ENCODE data around the gene CDH8. TPM values are rescaled to one million over a fixed set of nuclear protein-coding genes. Genes with fewer than 3 reads are reported as not detected.

CDH8 gene
- total RNA-seq, 4 donors from 2014 or later = not detected

GRCh38 chr16:61770301-61770700, 265.9 kb downstream of the CDH8 start:
- ATAC-seq (ENCODE audit: low FRiP score) = no peak
- DNase-seq (ENCODE audit: low spot score) = no peak

GRCh38 chr16:61763991-61764390, 272.2 kb downstream of the CDH8 start:
- no peak for TF ChIP-seq CTCF (IDR thresholded peaks at IDR 0.05)
- no peak for DNase-seq (ENCODE audit: low spot score)
- ATAC-seq (ENCODE audit: low FRiP score) = no peak

More at GRCh38 chr16:61770301-61770700, 265.9 kb downstream of the CDH8 start:
- no peak for TF ChIP-seq CTCF (IDR thresholded peaks at IDR 0.05)

- TF ChIP-seq CTCF (IDR thresholded peaks at IDR 0.05) = no peak
- DNase-seq (ENCODE audit: low spot score) (no peak), ATAC-seq (ENCODE audit: low FRiP score) (no peak)
Observed at GRCh38 chr16:61763013-61763412, 273.2 kb downstream of the CDH8 start.

DNA sequence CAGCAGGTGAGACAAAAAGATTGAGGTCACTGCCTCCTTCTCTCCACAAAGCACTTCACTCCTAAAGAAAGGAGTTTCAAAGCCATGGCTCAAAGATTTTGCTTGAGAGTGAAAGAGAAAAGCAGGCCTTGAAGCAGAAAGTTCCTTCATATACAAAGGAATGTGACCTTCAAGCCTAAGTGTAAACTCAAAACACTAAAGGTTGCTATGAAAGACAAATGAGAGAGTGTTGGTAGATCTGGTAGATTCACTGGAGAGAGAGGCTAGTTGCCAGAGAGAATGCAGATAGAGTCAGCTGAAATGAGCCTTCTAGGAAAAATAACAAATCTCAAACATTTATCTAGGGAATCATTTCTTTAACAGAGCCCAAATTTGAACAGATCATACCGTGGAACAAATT, 305.2 kb downstream of the CDH8 start:
- TF ChIP-seq CTCF (IDR thresholded peaks at IDR 0.05) = no peak
- ATAC-seq (ENCODE audit: low FRiP score) (no peak), DNase-seq (ENCODE audit: low spot score) (no peak)

- no peak for DNase-seq (ENCODE audit: low spot score)
- TF ChIP-seq CTCF (IDR thresholded peaks at IDR 0.05) = no peak
- no peak for ATAC-seq (ENCODE audit: low FRiP score)
Observed at GRCh38 chr16:61726701-61727100, 309.5 kb downstream of the CDH8 start.

DNA sequence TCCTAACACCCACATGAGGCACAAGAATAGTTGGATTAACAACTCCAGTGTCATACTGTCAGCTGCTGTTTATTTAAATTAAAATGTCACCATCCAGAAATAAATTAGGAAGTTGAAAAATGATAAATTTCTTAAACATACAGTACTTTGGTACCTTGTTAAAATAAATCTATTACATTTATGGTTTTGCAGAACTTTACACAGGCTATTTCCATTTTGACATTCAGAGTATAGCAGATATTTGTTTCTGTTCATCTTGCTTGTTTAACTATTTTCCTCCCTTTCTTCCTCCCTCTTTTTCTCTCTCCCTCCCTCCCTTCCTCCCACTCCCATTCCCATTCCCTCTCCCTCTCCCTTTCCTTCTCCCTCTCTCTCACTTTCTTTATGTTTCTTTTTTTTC, 310.1 kb downstream of the CDH8 start:
- DNase-seq (ENCODE audit: low spot score) (no peak), ATAC-seq (ENCODE audit: low FRiP score) (no peak)
- TF ChIP-seq CTCF (IDR thresholded peaks at IDR 0.05) = no peak

- ATAC-seq (ENCODE audit: low FRiP score) (no peak), DNase-seq (ENCODE audit: low spot score) (no peak)
- no peak for TF ChIP-seq CTCF (IDR thresholded peaks at IDR 0.05)
Observed at GRCh38 chr16:61721544-61721943, 314.7 kb downstream of the CDH8 start.

All from omental fat pad (tissue), 4 donors.